HG03159 (cell line): ENCODE data around the gene KRT40.

Experiments
- ATAC-seq: cut with Tn5 transposase; IDR thresholded peaks from one replicate; pipeline ENCODE4 v1.9.1; 2021; ENCODE audit warnings: mild to moderate bottlenecking, moderate library complexity; ENCODE audit not compliant: unreplicated experiment

KRT40 gene

DNA sequence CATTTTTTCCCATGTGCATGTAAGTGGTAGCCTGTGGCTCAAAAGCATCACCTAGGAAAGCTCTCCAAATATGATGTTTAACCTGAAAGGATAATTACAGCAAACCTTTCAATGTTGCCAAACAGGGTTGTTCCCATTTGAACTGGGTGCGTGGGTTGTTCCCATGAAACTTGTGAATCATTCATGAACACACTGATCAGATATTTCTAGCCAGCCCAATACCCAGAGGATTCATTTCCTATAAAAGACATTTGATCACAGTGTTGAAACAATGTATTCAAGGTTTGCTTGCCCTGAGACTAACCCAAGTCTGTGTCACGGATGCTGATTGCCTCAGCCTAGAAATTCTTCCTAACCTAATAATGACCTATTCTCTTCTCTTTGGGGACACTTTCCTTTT is 30.2 kb downstream of the KRT40 start:
- ATAC-seq, result no peak

DNA sequence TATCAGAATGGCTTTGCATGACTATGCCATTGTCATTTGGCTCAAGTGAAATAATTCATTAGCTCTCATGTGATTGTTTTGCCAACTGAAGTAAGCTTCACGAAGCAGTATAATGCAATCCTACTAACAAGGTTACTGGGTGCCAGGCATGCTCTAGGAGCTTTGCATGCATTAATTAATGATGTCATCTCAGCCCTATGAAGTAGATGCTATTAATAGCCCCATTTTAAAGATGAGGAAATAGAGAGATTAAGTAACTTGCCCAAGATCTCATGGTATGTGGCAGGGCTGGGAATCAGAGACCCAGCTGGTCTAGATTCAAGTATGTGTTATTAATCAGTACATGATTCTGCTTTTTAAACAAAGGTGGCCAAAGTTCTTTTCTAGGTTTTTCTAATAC is 31.5 kb downstream of the KRT40 start:
- no peak for ATAC-seq

DNA sequence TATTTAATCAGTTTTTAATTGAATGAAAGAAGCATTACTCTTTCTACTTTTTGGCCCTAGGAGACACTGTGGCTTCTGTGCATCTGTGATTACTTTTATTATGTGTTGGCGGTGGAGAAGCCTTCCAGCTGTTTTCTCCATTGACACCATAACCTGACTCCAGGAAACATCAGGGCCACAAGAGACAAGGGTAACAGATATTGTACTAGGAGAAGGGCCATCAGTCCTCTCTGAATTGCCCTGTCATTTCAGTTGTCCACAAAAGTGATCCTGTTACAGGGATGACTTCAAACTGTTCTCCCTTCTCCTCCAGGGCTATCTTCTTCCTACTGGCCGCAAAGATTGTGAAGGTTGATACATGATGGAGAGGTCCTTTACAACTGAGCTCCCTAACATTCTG is 32.0 kb downstream of the KRT40 start:
- no peak for ATAC-seq

DNA sequence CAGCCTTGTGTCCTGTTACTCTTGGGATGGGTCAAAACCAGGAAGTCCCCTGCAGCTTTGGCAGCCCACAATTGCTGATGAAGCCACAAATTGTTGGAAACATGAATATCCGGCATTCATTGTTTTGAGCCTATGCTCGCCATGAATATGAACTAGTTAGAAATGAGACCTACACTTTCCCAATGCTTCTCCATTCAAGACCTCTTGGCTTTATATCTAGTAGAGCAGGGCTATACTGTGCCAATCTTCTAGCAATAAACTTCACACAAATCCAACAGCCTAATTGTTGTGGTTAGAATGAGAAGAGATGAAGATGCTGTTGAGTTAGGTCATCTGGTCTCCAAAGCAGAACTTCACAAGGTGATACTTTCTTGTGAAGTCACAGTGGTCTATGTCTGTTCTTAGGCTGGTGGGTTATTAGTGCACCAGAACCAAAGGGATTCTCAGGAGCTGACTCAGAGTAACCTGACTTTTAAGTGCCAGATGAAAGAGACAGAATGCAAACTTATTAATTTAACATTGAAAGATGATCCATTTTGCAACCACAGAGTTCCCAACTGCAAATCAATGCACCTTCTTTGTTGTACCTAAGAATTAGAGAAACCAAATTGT is 33.0 kb downstream of the KRT40 start:
- ATAC-seq, result no peak

GRCh38 chr17:40950176-40950575 is 34.0 kb downstream of the KRT40 start:
- no peak for ATAC-seq

DNA sequence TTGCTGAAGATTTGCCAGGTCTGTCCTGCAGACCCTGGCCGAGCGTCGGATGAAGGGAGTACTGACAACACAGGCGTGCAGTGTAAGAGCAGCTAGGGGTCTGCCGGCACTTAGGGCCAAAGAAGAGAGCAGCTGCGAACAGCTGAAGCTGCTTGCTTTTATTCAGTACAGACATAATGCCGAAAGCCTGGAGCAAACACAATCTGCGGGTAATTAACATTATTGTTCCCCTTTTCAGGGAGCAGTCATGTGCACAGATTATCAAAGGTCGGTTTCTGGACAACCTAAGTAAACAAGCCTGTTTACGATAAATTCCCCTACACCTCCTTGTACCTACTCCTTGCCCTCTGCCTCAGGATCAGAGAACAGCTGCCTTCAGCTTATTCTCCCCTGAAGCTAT is 34.7 kb downstream of the KRT40 start:
- no peak for ATAC-seq

- no peak for ATAC-seq
These were observed 36.2 kb downstream of the KRT40 start for GRCh38 chr17:40947929-40948328.

DNA sequence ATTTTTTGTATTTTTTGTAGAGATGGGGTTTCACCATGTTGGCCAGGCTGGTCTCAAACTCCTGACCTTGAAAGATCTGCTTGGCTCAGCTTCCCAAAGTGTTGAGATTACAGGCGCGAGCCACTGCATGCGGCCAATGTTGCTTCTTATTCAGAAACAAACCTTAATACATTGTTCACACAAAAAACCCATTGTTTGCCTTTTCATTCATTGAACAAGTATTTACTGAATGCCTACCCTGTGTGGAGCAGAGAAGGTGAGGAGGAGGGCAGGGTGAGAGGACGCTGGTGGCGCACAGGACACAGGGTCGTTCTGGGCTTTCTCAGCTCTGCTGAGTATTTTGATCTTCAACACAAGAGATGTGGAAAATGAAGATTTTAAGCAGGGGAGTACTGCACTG is 38.7 kb downstream of the KRT40 start:
- no peak for ATAC-seq

DNA sequence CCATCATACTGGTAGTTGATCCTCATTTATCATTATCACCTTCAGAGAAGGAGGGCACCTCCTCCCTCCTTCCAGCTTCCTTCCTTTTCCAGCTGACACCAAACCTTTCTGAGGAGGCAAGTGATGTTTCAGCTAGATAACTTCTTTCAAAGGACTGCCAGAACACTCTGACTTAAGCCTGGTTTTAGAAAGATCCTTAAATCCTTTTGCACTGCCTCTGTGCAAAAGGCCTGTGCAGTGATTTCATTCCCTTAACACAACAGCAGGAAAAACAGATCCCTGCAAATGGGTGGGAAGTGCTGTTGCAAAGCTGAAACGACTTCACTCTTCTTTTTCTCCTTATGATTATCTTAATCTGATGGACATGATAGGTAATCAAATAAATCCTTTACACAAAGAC is 39.6 kb downstream of the KRT40 start:
- ATAC-seq, result no peak

DNA sequence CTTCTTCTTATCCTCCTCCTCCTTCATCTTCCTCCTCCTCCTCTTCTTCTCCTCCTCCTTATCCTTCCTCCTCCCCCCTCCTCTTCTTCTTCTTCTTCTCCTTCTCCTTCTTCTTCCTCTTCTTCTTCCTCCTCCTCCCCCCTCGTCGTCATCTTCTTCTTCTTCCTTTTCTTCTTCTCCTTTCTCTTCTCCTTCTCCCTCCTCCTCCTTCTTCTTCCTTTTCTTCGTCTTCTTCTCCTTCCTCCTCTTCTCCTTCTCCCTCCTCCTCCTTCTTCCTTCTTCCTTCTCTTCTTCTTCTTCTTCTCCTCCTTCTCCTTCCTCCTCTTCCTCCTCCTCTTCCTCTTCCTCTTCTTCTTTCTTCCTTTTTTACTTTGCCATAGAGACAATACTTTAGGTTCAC is 41.6 kb downstream of the KRT40 start:
- ATAC-seq, result no peak

DNA sequence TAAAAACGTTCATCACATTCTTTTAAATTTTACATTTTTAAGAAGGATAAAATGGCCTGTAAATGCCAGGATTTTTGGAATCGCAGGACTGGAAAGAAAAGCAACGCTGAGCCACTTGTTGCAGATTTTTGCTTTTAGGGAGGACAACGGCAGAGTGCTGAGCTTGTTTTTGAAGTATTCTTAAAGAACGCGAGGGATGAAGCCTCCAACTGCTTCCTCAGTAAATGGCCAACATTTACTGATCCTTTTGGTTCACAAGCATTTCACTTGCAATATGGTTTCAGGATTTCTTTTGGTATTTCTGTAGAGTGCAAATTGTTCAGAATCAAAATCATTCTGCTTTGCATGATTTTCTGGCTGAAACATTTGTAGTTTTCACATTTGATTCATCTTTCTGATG is 43.9 kb downstream of the KRT40 start:
- no peak for ATAC-seq

- ATAC-seq, result no peak
These were observed 45.1 kb downstream of the KRT40 start for GRCh38 chr17:40938981-40939380.

- no peak for ATAC-seq
These were observed 46.7 kb downstream of the KRT40 start, which contains the start of gene KRT23 for GRCh38 chr17:40937384-40937819. Gene KRT23 (minus strand): TSS chr17:40937646. CDS start chr17:40936603, 1,043 bp downstream.

DNA sequence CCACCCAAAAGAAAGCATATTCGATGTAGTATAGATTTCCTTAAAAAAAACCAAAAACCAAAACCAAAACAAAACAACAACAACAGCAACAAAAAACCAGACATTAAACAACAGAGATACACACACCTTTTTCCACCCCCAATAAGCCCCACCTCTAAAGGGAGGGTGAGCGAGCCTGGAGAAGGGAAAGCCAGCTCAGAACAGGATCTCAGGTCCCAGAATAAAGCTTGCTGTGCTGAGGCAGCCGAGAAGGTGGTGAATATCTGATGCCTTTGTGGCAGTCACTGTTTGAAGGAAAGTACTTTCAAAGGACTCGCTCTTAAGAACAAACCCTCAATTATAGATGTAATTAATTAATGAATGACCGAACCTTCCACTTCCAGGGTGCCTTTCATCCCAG is 47.1 kb downstream of the KRT40 start:
- ATAC-seq, result no peak

GRCh38 chr17:40936437-40936971 is 47.6 kb downstream of the KRT40 start:
- ATAC-seq, result no peak

GRCh38 chr17:40935624-40936023 is 48.5 kb downstream of the KRT40 start:
- ATAC-seq, result no peak

DNA sequence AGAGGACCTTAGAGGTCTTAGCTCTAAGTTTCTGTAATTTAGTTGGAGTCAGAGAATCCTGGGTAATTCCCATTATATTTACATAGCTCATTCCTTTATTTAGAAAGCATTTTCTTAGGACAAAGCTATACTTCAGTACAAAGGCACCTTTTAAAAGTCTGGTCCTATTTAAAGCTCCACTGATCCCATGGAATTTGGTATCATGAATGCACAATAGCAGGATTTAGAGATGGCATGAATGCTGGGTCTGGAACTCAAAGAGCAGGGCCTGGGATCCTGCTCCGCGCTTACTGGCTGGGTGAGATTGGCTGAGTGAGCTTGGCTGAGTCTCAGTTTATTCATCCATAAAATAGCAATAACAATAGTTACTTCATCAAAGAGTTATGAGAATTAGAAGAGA is 51.5 kb downstream of the KRT40 start:
- ATAC-seq, result no peak

GRCh38 chr17:40931311-40931710 is 52.8 kb downstream of the KRT40 start:
- no peak for ATAC-seq
